Thyroid gland (tissue), 4 donors: ENCODE data around the gene UCHL5. TPM values are rescaled to one million over a fixed set of nuclear protein-coding genes. Genes with fewer than 3 reads are reported as not detected.

Experiments
- DNase-seq, 2 donors: peaks; one replicate each; pipeline ENCODE4 v3.0.0-alpha.2; 2019
- H3K27ac ChIP-seq, 3 donors: fragments of 200-600 bp; sonication (generic); 1 replicate in 2 of 3; 2 replicates in 1 of 3; pipeline ENCODE4 v1.5.1; 2016 to 2019; ENCODE audit warnings: mild to moderate bottlenecking in 1 of 3, moderate library complexity in 1 of 3
- H3K27me3 ChIP-seq: fragments of 200-600 bp; sonication (generic); one replicate; pipeline ENCODE4 v1.5.1; 2019
- H3K36me3 ChIP-seq, 2 donors: fragments of 200-600 bp; sonication (generic); one replicate each; pipeline ENCODE4 v1.5.1; 2016 to 2019
- H3K4me1 ChIP-seq, 2 donors: fragments of 200-600 bp; sonication (generic); one replicate each; pipeline ENCODE4 v1.5.1; 2017 to 2019
- H3K4me3 ChIP-seq, 3 donors: fragments of 200-600 bp; sonication (generic); replicated peaks in 1 of 3; 1 replicate in 2 of 3; 2 replicates in 1 of 3; pipeline ENCODE4 v1.5.1; 2016; ENCODE audit warnings: mild to moderate bottlenecking in 1 of 3
- H3K9me3 ChIP-seq: fragments of 200-600 bp; sonication (generic); one replicate; pipeline ENCODE4 v1.5.1; 2017
- CTCF ChIP-seq, 6 experiments: fragments of 200-600 bp in 3 of 6; fragments of 450-650 bp in 3 of 6; sonication (generic) in 3 of 6; IDR thresholded peaks; one replicate each; pipeline ENCODE4 v1.5.1; 2016 to 2019; ENCODE audit warnings: antibody characterized with exemption in 6 of 6, mild to moderate bottlenecking in 2 of 6, inconsistent platforms in 1 of 6, moderate library complexity in 1 of 6
- POLR2A ChIP-seq, 2 donors: fragments of 450-650 bp; IDR thresholded peaks; one replicate each; pipeline ENCODE4 v1.6.1; 2017; ENCODE audit warnings: antibody characterized with exemption in 2 of 2, mild to moderate bottlenecking in 2 of 2, moderate library complexity in 1 of 2
- WGBS, 2 donors: methylation state at CpG; one replicate each; pipeline ENCODE4 v1.1.5; 2017; 5-methylcytosine and 5-hydroxymethylcytosine counted together
- intact Hi-C: fragments of 100-400 bp; cut with DNase I; formaldehyde crosslinking; loops from one replicate; pipeline ENCODE4 v1.15.1; 2023
- total RNA-seq, 4 donors: library from RNA; depleted of rRNA; stranded (reverse); fragments of >200 nt; gene quantifications; one replicate each; pipeline ENCODE4 v1.2.3, GENCODE V29; 2016

Gene UCHL5
- total RNA-seq, 4 donors from 2014 or later: 24.5 to 31.1 (median 26.2) TPM

- Histone ChIP-seq H3K27ac (no peak overlapping the region), H3K36me3 (no peaks in the 10 kb centered on the region), H3K4me1 (no peaks in the 10 kb centered on the region), H3K4me3 (no peak overlapping the region), H3K27me3 (no peaks in the 10 kb centered on the region), H3K9me3 (no peaks in the 10 kb centered on the region)
- WGBS, 2 donors: 88 to 96% methylated on average over 12 to 13 of the region's 13 CpGs
- no peak for DNase-seq
- intact Hi-C loops: no loop called here
- TF ChIP-seq CTCF (IDR thresholded peaks at IDR 0.05): no peak
- TF ChIP-seq POLR2A (IDR thresholded peaks at IDR 0.05): no peak
Measured at GRCh38 chr1:192979542-192979941, 79.6 kb downstream of the UCHL5 start.

- DNase-seq: no peak
- intact Hi-C loops: no loop called here
- Histone ChIP-seq H3K9me3 (no peaks in the 10 kb centered on the region), H3K27me3 (no peaks in the 10 kb centered on the region), H3K4me3 (no peak overlapping the region), H3K27ac (no peak overlapping the region), H3K4me1 (no peaks in the 10 kb centered on the region), H3K36me3 (no peaks in the 10 kb centered on the region)
- 62 to 86% methylated on average over 8 of the region's 8 CpGs for WGBS, 2 donors
- TF ChIP-seq POLR2A (IDR thresholded peaks at IDR 0.05) (no peak), CTCF (IDR thresholded peaks at IDR 0.05) (no peak)
Measured at GRCh38 chr1:192978195-192978710, 80.9 kb downstream of the UCHL5 start.

GRCh38 chr1:192977089-192977706 lies 82.0 kb downstream of the UCHL5 start:
- H3K27me3 ChIP-seq: no peaks in the 10 kb centered on the region
- no peak overlapping the region for H3K27ac ChIP-seq
- WGBS, 2 donors: 60 to 75% methylated on average over 8 of the region's 8 CpGs
- no peaks in the 10 kb centered on the region for H3K36me3 ChIP-seq
- intact Hi-C loops: no loop called here
- no peaks in the 10 kb centered on the region for H3K4me1 ChIP-seq
- no peaks in the 10 kb centered on the region for H3K9me3 ChIP-seq
- H3K4me3 ChIP-seq: no peak overlapping the region
- TF ChIP-seq POLR2A (IDR thresholded peaks at IDR 0.05) (no peak), CTCF (IDR thresholded peaks at IDR 0.05) (no peak)
- no peak for DNase-seq

- TF ChIP-seq POLR2A (IDR thresholded peaks at IDR 0.05) (no peak), CTCF (IDR thresholded peaks at IDR 0.05) (no peak)
- Histone ChIP-seq H3K4me1 (no peaks in the 10 kb centered on the region), H3K36me3 (no peaks in the 10 kb centered on the region), H3K27me3 (no peaks in the 10 kb centered on the region), H3K4me3 (no peak overlapping the region), H3K9me3 (no peaks in the 10 kb centered on the region), H3K27ac (no peak overlapping the region)
- DNase-seq: no peak
- intact Hi-C loops: no loop called here
- WGBS, 2 donors: 30 to 37% methylated on average over 2 of the region's 2 CpGs
Measured at GRCh38 chr1:192976576-192976975, 82.6 kb downstream of the UCHL5 start.

- no peaks in the 10 kb centered on the region for H3K4me1 ChIP-seq
- no peak overlapping the region for H3K4me3 ChIP-seq
- no peaks in the 10 kb centered on the region for H3K9me3 ChIP-seq
- no peak for TF ChIP-seq POLR2A (IDR thresholded peaks at IDR 0.05)
- TF ChIP-seq CTCF (IDR thresholded peaks at IDR 0.05): no peak
- no peak for DNase-seq
- no peak overlapping the region for H3K27ac ChIP-seq
- no peaks in the 10 kb centered on the region for H3K36me3 ChIP-seq
- no peaks in the 10 kb centered on the region for H3K27me3 ChIP-seq
- intact Hi-C loops: no loop called here
Measured at GRCh38 chr1:192974701-192975100, 84.5 kb downstream of the UCHL5 start.
